Measurements from ENCODE around the gene MAP2K2.
"Not testable (repeated sequence)": the region's sequence is repeated elsewhere in the genome, so short reads cannot be mapped to it uniquely, and the experiment has no call there.

MAP2K2 gene

DNA sequence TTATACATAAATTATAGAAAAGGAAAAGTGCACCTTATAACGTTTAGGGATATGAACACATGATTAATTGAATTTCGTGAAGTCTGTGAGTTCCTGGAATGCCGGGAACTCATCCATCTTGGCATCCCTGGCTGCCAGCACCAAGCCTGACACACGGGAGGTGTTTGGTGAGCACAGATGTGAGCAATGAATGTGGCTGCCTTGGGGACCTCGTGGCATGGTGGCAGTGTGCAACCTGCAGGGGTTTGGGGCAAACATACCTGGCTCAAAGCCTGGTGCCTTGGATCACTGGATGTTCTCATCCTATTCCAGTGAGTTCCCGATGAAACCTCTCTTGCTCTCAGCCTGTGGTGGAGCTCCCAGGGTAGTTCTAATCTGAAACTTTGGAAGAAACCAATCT is 10.4 kb upstream of the MAP2K2 start:
- TF ChIP-seq MAX (IDR thresholded peaks at IDR 0.05; ENCODE audit: low read depth, low read length) (no peak), POLR2A (IDR thresholded peaks at IDR 0.05; ENCODE audit: extremely low read depth, insufficient read length) (no peak), CTCF (IDR thresholded peaks at IDR 0.05; ENCODE audit: low read depth, low read length) (no peak), MYC (IDR thresholded peaks at IDR 0.05; ENCODE audit: low read depth, low read length) (no peak)
- no peak overlapping the region for H3K4me3 ChIP-seq (ENCODE audit: low read depth, low read length)
- no peak for DNase-seq (ENCODE audit: low read depth)

DNA sequence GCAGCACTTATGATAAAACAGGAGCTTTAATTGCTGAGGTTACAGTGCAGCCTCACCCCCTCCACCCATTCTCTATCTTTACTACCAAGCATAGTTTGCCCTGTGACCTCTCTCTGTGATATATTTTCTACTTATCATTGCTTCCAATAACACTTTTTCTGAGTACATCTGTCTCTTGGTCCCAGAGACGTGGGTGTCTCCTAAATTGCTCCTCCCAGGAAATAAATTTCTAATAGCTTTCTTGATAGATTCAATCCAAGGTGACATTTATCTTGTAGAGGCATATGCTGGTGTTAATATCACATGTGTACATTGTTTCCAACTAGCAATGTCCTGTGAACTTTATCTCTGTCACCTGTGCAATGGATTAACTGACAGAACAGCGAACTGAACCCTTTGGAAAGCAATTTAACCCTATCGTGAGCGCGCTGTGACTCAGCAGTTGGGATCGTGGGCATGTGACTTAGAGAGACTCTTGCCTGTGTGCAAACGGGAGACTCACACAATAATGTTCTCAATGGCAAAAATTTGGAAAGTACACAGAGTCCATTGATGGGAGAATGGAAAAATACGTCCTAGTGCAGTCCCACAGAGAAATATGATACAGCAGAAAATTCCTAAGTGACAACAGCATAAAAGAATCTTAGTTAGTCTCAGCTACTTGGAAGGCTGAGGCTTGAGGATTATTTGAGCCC is 7.0 kb upstream of the MAP2K2 start:
- no peak overlapping the region for H3K4me3 ChIP-seq (ENCODE audit: low read depth, low read length)
- TF ChIP-seq MYC (IDR thresholded peaks at IDR 0.05; ENCODE audit: low read depth, low read length) (no peak), MAX (IDR thresholded peaks at IDR 0.05; ENCODE audit: low read depth, low read length) (no peak), CTCF (IDR thresholded peaks at IDR 0.05; ENCODE audit: low read depth, low read length) (no peak), POLR2A (IDR thresholded peaks at IDR 0.05; ENCODE audit: extremely low read depth, insufficient read length) (no peak)
- DNase-seq (ENCODE audit: low read depth): no peak

- not testable (repeated sequence) for H3K4me3 ChIP-seq (ENCODE audit: low read depth, low read length); DNase-seq (ENCODE audit: low read depth)
Measured at GRCh38 chr19:4129050-4129449, 5.1 kb upstream of the MAP2K2 start.

- DNase-seq (ENCODE audit: low read depth); H3K4me3 ChIP-seq (ENCODE audit: low read depth, low read length): not testable (repeated sequence)
Measured at GRCh38 chr19:4127322-4127721, 3.4 kb upstream of the MAP2K2 start.

- TF ChIP-seq MYC (IDR thresholded peaks at IDR 0.05; ENCODE audit: low read depth, low read length) (no peak), MAX (IDR thresholded peaks at IDR 0.05; ENCODE audit: low read depth, low read length) (no peak), POLR2A (IDR thresholded peaks at IDR 0.05; ENCODE audit: extremely low read depth, insufficient read length) (no peak), CTCF (IDR thresholded peaks at IDR 0.05; ENCODE audit: low read depth, low read length) (no peak)
- DNase-seq (ENCODE audit: low read depth): no peak
- H3K4me3 ChIP-seq (ENCODE audit: low read depth, low read length): no peak overlapping the region
Measured at GRCh38 chr19:4124638-4125037, 716 bp upstream of the MAP2K2 start.

- no peak for TF ChIP-seq CTCF (IDR thresholded peaks at IDR 0.05; ENCODE audit: low read depth, low read length)
- TF ChIP-seq MAX (IDR thresholded peaks at IDR 0.05; ENCODE audit: low read depth, low read length): no peak
- TF ChIP-seq POLR2A (IDR thresholded peaks at IDR 0.05; ENCODE audit: extremely low read depth, insufficient read length): no peak
- TF ChIP-seq MYC (IDR thresholded peaks at IDR 0.05; ENCODE audit: low read depth, low read length): no peak
- peak overlapping the region; percentile 67 for H3K4me3 ChIP-seq (ENCODE audit: low read depth, low read length)
- no peak for DNase-seq (ENCODE audit: low read depth)
Measured at GRCh38 chr19:4122480-4122879, 1.4 kb downstream of the MAP2K2 start.

DNA sequence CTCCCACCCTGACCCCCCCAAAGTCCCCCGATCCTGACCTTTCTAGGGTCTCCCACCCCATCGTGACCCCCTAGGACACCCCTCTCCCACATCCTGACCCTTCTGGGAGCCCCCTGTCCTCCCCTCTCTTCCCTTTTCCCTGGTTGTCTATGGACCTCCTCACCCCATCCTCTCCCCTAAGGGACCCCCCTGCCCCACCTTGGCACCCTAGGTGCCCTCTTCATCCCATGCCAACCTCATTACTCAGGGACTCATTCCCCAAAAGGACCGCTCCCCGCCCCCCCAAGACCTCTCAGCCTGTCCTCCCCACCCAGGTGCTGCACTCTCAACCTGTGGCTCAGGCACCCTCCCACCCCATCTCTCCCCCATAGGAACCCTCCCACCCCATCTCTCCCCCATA is 2.1 kb downstream of the MAP2K2 start:
- no peak overlapping the region for H3K4me3 ChIP-seq (ENCODE audit: low read depth, low read length)
- TF ChIP-seq MAX (IDR thresholded peaks at IDR 0.05; ENCODE audit: low read depth, low read length) (no peak), MYC (IDR thresholded peaks at IDR 0.05; ENCODE audit: low read depth, low read length) (no peak), CTCF (IDR thresholded peaks at IDR 0.05; ENCODE audit: low read depth, low read length) (no peak), POLR2A (IDR thresholded peaks at IDR 0.05; ENCODE audit: extremely low read depth, insufficient read length) (no peak)
- no peak for DNase-seq (ENCODE audit: low read depth)

Data from NB4 (cell line).